Measurements from ENCODE around the gene SEMA3B.

SEMA3B gene

GRCh38 chr3:50318163-50318562 is 49.2 kb downstream of the SEMA3B start:
- no peak for DNase-seq (ENCODE audit: insufficient read length, low spot score)
- no peak for FAIRE-seq
- TF ChIP-seq, protein P1, sequence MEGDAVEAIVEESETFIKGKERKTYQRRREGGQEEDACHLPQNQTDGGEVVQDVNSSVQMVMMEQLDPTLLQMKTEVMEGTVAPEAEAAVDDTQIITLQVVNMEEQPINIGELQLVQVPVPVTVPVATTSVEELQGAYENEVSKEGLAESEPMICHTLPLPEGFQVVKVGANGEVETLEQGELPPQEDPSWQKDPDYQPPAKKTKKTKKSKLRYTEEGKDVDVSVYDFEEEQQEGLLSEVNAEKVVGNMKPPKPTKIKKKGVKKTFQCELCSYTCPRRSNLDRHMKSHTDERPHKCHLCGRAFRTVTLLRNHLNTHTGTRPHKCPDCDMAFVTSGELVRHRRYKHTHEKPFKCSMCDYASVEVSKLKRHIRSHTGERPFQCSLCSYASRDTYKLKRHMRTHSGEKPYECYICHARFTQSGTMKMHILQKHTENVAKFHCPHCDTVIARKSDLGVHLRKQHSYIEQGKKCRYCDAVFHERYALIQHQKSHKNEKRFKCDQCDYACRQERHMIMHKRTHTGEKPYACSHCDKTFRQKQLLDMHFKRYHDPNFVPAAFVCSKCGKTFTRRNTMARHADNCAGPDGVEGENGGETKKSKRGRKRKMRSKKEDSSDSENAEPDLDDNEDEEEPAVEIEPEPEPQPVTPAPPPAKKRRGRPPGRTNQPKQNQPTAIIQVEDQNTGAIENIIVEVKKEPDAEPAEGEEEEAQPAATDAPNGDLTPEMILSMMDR (IDR thresholded peaks at IDR 0.05; ENCODE audit: insufficient read depth, missing control alignments), result no peak

DNA sequence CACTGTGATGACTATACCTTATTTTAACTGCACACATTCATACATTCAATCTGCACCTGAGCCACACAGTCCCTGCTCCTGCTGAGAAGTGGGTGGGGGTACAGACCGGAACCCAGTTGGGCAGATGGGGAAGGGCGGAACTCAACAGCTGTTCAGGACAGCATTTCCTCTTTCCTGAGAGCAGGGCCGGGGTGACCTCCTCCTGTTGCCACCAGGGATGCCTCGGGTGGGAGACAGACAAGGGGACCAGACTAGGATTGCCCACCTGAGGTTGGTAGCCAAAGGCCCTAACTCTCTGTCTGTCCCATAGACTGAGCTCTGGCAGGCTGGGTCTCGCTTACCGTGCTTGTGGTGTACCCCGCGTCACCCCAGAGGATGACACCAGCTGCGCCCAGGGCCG is 49.7 kb downstream of the SEMA3B start:
- FAIRE-seq (no peak), DNase-seq (ENCODE audit: insufficient read length, low spot score) (no peak)
- TF ChIP-seq, protein P1 (IDR thresholded peaks at IDR 0.05; ENCODE audit: insufficient read depth, missing control alignments), result no peak

DNA sequence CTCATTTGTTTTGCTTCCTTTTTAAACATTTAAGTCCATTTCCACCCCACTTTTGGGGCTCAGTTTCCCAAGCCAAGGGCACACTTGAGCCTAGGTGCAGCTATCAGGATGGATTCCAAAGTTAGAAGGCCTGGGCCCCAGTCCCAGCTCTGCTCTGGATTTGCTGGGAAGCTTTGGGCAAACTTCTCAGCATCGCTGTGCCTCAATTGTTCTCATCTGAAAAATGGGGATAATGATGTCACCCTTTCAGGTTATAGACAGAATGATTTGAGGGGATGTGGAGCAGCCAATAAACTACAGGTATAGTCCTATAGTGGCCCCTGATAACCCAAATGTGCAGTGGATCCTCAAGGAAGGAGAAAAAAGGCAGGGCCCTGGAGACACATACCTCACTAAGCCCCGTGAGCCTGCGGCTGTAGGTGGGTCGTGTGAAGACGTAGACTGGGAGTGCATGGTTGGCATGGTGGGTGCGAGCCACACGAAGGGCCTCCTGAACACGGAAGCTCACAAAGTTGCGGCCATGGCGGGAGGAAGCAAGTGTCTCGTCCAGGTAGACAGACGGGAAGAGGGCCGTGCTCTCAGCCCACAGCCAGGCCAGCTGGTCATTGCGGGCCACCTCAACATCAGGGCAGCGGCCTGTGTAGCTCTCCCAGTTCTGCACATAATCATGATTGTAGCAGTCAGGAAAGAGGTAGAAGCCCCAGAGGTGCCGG is 50.4 kb downstream of the SEMA3B start:
- TF ChIP-seq, protein P1 (IDR thresholded peaks at IDR 0.05; ENCODE audit: insufficient read depth, missing control alignments), result no peak
- FAIRE-seq, result no peak
- no peak for DNase-seq (ENCODE audit: insufficient read length, low spot score)

DNA sequence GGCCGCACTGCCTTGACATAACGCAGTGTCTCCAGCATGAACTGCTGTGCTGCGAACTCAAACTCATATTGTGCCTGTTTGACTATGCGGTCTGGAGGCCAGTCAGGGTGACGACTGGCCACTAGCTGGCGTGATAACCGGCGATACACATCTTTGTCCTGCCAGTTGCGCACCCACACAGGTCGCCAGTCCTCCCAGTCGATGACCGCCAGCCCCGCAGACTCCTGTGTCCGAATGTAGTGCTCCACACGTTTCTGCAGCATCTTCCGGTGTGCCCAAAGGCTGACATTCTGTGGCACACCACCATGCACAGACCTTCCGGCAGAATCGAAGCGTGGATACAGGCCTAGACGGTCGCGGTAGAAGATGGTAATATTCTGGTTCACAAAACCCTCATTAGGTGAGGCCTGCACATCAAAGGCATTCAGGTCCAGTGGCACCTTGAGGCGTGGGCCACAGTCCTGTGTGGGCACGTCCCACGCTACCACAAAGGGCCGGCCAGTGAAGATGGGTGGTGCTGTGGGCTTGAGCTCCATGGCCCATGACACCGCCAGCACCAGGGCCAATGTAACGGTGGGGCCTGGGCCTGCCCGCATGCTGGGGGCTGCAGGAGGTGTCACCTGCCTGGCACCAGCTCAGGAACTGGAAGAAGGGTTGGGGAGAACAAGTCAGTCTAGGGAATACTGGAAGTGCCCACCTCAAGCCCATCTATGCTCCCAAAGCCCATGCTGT is 51.1 kb downstream of the SEMA3B start:
- no peak for FAIRE-seq
- TF ChIP-seq, protein P1 (IDR thresholded peaks at IDR 0.05; ENCODE audit: insufficient read depth, missing control alignments), result no peak
- DNase-seq (ENCODE audit: insufficient read length, low spot score), result no peak

GRCh38 chr3:50320853-50321335 is 51.9 kb downstream of the SEMA3B start:
- FAIRE-seq, result no peak
- DNase-seq (ENCODE audit: insufficient read length, low spot score), result peak; percentile 61
- TF ChIP-seq, protein P1 (IDR thresholded peaks at IDR 0.05; ENCODE audit: insufficient read depth, missing control alignments), result no peak

DNA sequence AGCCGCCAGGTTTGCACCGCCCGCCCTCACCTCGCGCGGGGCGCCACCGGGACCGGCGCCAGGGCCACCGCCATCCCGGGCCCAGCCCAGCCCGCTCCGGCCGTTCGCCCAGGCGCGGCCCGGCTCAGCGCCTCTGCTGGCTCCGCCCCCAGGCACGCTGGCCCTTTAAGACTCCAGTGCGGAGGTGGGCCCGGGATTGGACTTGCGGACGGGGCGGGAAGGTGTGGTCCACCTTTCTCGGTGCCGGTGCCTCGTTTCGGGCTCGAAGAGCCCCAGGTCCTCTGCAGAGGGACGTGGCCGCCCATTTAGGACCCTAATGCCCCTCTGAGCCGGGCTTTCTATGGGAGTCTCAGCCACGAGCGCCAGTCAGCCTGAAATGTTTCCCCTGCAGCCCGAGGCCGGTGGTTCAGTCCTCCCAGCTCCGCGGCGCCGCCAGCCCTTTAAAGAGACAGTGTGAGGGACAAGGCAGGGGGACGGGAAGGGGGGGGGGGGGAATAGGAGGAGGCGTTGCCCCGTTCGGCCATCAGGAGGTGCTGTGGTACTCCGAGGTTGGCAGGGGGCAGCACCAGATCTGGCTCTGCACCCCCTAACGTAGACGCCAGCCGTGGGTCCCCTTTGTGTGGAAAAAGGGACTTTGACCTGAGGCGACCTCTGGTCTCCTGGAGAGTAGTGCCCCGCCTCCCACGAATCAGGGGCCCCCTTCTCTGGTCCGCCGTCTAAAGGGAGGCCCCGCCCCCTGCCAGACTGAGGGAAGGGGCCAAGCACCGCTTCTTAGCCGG is 52.6 kb downstream of the SEMA3B start:
- FAIRE-seq (no peak), DNase-seq (ENCODE audit: insufficient read length, low spot score) (peak; percentile 92)
- TF ChIP-seq, protein P1 (IDR thresholded peaks at IDR 0.05; ENCODE audit: insufficient read depth, missing control alignments), result peak; percentile 49

Measured in D721Med (cell line).